Hepatocyte (in vitro differentiated cells): ENCODE measurements around the gene SH3RF1. TPM values are rescaled to one million over a fixed set of nuclear protein-coding genes. Genes with fewer than 3 reads are reported as not detected.

Source experiments
- DNase-seq: peaks from one replicate; pipeline ENCODE4 v3.0.0-alpha.2; 2016; ENCODE audit warnings: low spot score
- H2AFZ ChIP-seq: fragments of 200-600 bp; sonication (generic); 2 replicates; pipeline ENCODE4 v1.6.0; 2016; ENCODE audit warnings: antibody characterized with exemption, mild to moderate bottlenecking
- H3K27ac ChIP-seq: fragments of 200-600 bp; sonication (generic); 2 replicates; pipeline ENCODE4 v1.5.1; 2016; ENCODE audit warnings: mild to moderate bottlenecking
- H3K27me3 ChIP-seq: fragments of 200-600 bp; sonication (generic); 2 replicates; pipeline ENCODE4 v1.6.1; 2016
- H3K36me3 ChIP-seq: fragments of 200-600 bp; sonication (generic); replicated peaks from 2 replicates; pipeline ENCODE4 v1.5.1; 2016; ENCODE audit warnings: low read depth; ENCODE audit not compliant: insufficient read depth
- H3K4me1 ChIP-seq: fragments of 200-600 bp; sonication (generic); 2 replicates; pipeline ENCODE4 v1.5.1; 2016; ENCODE audit warnings: mild to moderate bottlenecking, moderate library complexity; ENCODE audit not compliant: insufficient read depth
- H3K4me2 ChIP-seq: fragments of 200-600 bp; sonication (generic); 2 replicates; pipeline ENCODE4 v1.6.0; 2016
- H3K4me3 ChIP-seq: fragments of 200-600 bp; sonication (generic); 2 replicates; pipeline ENCODE4 v1.5.1; 2016; ENCODE audit warnings: mild to moderate bottlenecking
- H3K79me2 ChIP-seq: fragments of 200-600 bp; sonication (generic); 2 replicates; pipeline ENCODE4 v1.6.0; 2017; ENCODE audit warnings: mild to moderate bottlenecking
- H3K9me2 ChIP-seq: fragments of 200-600 bp; sonication (generic); replicated peaks from 2 replicates; pipeline ENCODE4 v1.6.0; 2017; ENCODE audit warnings: mild to moderate bottlenecking; ENCODE audit not compliant: insufficient read depth
- H3K9me3 ChIP-seq: fragments of 200-600 bp; sonication (generic); 2 replicates; pipeline ENCODE4 v1.5.1; 2016; ENCODE audit warnings: low read depth, mild to moderate bottlenecking
- H4K20me1 ChIP-seq: fragments of 200-600 bp; sonication (generic); 2 replicates; pipeline ENCODE4 v1.6.0; 2016; ENCODE audit warnings: mild to moderate bottlenecking; ENCODE audit not compliant: insufficient read depth, poor library complexity, severe bottlenecking
- CTCF ChIP-seq: fragments of 200-600 bp; sonication (generic); IDR thresholded peaks from 2 replicates; pipeline ENCODE4 v1.5.1; 2016; ENCODE audit warnings: antibody characterized with exemption, mild to moderate bottlenecking; ENCODE audit not compliant: poor library complexity
- EZH2 ChIP-seq: fragments of 200-600 bp; sonication (generic); IDR thresholded peaks from 2 replicates; pipeline ENCODE4 v1.6.1; 2016; ENCODE audit warnings: antibody characterized with exemption, mild to moderate bottlenecking, borderline replicate concordance
- EZH2phosphoT487 ChIP-seq: fragments of 200-600 bp; sonication (generic); IDR thresholded peaks from one replicate; pipeline ENCODE4 v1.6.1; 2018; ENCODE audit warnings: antibody characterized with exemption, mild to moderate bottlenecking, low read depth, moderate library complexity; ENCODE audit not compliant: unreplicated experiment, severe bottlenecking
- WGBS: methylation state at CpG from one replicate; pipeline ENCODE4 v1.1.6; 2016; ENCODE audit warnings: low lambda C conversion rate; ENCODE audit errors: missing lambda C conversion rate; 5-methylcytosine and 5-hydroxymethylcytosine counted together
- polyA plus RNA-seq: library from polyadenylated mRNA; unstranded; fragments of >200 nt; fragmentation: Nextera tagmentation; extraction: Ambion mirVana; gene quantifications from 2 replicates; pipeline ENCODE4 v1.2.1, GENCODE V29; 2016
- total RNA-seq: library from RNA; depleted of rRNA; stranded (reverse); fragments of >200 nt; gene quantifications from 2 replicates; pipeline ENCODE4 v1.2.3, GENCODE V29; 2014

The SH3RF1 gene
- total and polyA plus RNA-seq, 2 experiments from 2014 or later: 15.5 to 16.4 TPM

DNA sequence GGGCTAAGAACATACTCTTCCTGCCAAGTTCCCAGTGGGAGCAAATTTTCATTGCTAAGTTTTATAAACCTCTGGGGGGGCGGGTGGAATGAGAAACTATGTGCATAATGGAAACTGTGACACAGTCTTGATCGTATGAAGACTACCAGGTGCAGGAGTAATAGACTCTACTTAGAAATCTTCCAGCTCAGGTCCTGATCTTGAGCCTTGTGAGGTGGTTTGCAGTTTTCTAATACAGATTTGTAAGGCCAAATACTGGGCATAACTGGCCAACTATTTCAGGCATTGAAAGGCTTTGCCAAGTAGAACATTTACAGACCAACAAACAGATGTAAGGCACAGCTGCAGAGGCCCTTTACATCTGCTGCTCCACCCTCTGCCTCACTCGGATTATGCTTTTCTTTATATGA, 171.0 kb downstream of the SH3RF1 start:
- peak; percentile 30 for DNase-seq
- no peaks in the 10 kb centered on the region for H3K79me2 ChIP-seq
- H3K36me3 ChIP-seq: peaks cover 6% of the 10 kb centered on the region
- H3K4me3 ChIP-seq: no peak overlapping the region
- 69% methylated on average over 3 of the region's 3 CpGs for WGBS
- no peak overlapping the region for H3K4me2 ChIP-seq
- TF ChIP-seq CTCF: no peak
- TF ChIP-seq EZH2phosphoT487: no peak
- no peak for TF ChIP-seq EZH2
- H2AFZ ChIP-seq: no peak overlapping the region
- no peaks in the 10 kb centered on the region for H4K20me1 ChIP-seq
- peaks cover 5% of the 10 kb centered on the region for H3K4me1 ChIP-seq
- no peaks in the 10 kb centered on the region for H3K9me3 ChIP-seq
- H3K27me3 ChIP-seq: no peaks in the 10 kb centered on the region
- peak overlapping the region; percentile 15 for H3K27ac ChIP-seq
- H3K9me2 ChIP-seq: no peaks in the 10 kb centered on the region

DNA sequence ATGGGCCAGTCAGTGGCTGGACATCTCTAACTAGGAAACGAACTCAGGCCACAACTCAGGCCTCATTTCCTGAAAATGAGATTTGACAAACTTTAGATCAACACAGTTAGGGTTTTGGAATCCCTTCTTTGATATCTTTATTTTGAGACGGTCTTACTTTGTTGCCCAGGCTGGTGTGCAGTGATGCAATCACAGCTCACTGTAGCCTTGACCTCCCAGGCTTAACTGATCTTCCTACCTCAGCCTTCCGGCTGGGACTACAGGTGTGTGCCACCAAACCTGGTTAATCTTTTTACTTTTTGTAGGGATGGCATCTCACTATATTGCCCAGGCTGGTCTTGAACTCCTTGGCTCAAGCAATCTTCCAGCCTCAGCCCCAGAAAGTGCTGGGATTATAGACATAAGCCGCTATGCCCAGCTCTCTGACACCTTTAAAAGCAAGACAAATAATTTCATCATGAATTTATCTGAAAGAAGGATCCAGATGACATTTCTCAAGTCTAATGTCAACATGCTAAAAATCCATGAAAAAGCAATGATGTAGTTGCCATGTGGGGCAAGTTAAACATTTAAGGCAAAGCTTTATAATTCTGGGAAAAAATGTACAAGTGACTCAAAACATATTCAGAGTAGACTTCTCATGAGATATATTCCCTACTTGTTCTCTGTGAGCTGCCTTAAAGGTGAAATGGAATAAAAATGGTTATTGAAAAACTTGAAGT, 171.6 kb downstream of the SH3RF1 start:
- H3K4me3 ChIP-seq: no peak overlapping the region
- peak overlapping the region; percentile 15 for H3K27ac ChIP-seq
- H3K4me1 ChIP-seq: peaks cover 5% of the 10 kb centered on the region
- H3K4me2 ChIP-seq: no peak overlapping the region
- H3K27me3 ChIP-seq: no peaks in the 10 kb centered on the region
- 90% methylated on average over 4 of the region's 4 CpGs for WGBS
- H2AFZ ChIP-seq: no peak overlapping the region
- H3K9me3 ChIP-seq: no peaks in the 10 kb centered on the region
- H3K9me2 ChIP-seq: no peaks in the 10 kb centered on the region
- H3K36me3 ChIP-seq: peaks cover 6% of the 10 kb centered on the region
- H3K79me2 ChIP-seq: no peaks in the 10 kb centered on the region
- no peaks in the 10 kb centered on the region for H4K20me1 ChIP-seq
- no peak for DNase-seq
- TF ChIP-seq EZH2 (no peak), CTCF (no peak), EZH2phosphoT487 (no peak)

GRCh38 chr4:169098532-169098931, 172.2 kb downstream of the SH3RF1 start:
- Histone ChIP-seq H3K36me3 (peaks cover 6% of the 10 kb centered on the region), H3K4me1 (peaks cover 5% of the 10 kb centered on the region), H3K9me3 (no peaks in the 10 kb centered on the region), H3K9me2 (no peaks in the 10 kb centered on the region), H4K20me1 (no peaks in the 10 kb centered on the region), H3K27me3 (no peaks in the 10 kb centered on the region), H3K79me2 (no peaks in the 10 kb centered on the region), H3K4me2 (no peak overlapping the region), H3K4me3 (no peak overlapping the region), H3K27ac (no peak overlapping the region), H2AFZ (no peak overlapping the region)
- DNase-seq: no peak
- 94% methylated on average over 2 of the region's 2 CpGs for WGBS
- TF ChIP-seq EZH2 (no peak), EZH2phosphoT487 (no peak)

DNA sequence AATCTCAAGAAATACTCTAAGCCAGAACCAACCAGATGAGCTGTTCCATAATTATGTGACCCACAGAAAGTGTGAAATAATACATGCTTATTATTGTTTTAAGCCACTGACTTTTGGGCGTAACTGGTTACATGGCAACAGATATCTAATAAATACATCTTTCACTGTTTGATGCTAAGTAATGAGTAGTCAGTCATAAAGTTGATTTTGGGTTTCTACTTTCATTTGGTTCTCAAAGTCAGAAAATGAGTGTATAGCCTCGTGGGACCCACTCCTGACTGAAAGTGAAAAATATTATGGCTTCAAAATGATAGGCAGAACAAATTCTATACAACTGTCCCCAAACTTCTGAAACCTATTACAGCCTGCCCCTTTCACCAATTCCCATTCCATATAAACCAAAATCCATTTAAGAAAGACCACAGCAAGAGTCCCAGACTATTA, 172.7 kb downstream of the SH3RF1 start:
- H3K79me2 ChIP-seq: no peaks in the 10 kb centered on the region
- no peak overlapping the region for H3K4me3 ChIP-seq
- H4K20me1 ChIP-seq: no peaks in the 10 kb centered on the region
- H3K27me3 ChIP-seq: no peaks in the 10 kb centered on the region
- peaks cover 6% of the 10 kb centered on the region for H3K36me3 ChIP-seq
- TF ChIP-seq CTCF (no peak), EZH2phosphoT487 (no peak), EZH2 (no peak)
- no peak overlapping the region for H2AFZ ChIP-seq
- peaks cover 5% of the 10 kb centered on the region for H3K4me1 ChIP-seq
- WGBS: 95% methylated on average over 2 of the region's 2 CpGs
- no peak overlapping the region for H3K27ac ChIP-seq
- H3K4me2 ChIP-seq: no peak overlapping the region
- H3K9me2 ChIP-seq: no peaks in the 10 kb centered on the region
- H3K9me3 ChIP-seq: no peaks in the 10 kb centered on the region
- DNase-seq: no peak
